ENCODE results near the gene NHS. TPM values are rescaled to one million over a fixed set of nuclear protein-coding genes. Genes with fewer than 3 reads are reported as not detected.

NHS gene
- total RNA-seq, 1 donor from 2014 or later, result 6.6 TPM

DNA sequence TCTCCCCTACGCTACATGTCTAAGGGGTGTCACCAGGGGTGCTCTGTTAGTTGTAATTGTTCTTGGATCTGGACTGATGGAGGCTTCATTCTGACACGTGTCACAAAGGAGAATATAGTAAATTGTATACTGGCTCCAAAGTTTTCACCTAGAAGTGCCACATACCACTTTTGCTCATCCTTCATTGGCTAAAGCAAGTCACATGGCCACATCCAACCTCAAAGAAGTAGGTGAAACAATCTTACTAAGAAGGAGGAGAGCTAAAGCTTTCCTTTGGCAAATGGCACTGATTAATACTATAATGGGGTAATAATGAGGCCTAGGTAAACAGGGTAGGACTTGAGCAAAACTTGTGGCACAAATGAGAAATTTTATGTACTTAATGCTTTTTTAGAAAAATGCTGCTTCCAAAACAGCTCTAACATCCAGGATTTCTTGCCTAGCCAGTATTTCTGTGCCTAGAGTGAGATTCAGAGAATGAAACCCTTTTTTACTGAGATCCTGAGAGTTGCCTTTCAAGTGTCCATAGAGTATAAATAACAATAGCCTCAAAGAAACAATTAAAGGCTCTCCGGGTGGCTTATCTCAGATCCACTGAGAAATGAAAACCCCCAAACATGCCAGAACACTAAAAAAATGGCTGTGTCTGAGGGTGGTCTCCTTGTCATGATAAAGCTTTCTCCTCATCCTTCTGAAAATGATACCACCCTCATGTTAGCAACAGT, 34.7 kb downstream of the NHS start:
- Histone ChIP-seq H3K4me3 (ENCODE audit: insufficient read depth, low read depth, low read length) (no peak overlapping the region), H2AFZ (ENCODE audit: low read depth, low read length) (no peak overlapping the region), H3K27ac (ENCODE audit: low read depth, low read length) (peak overlapping the region; percentile 2), H3K79me2 (ENCODE audit: insufficient read depth, low read length) (peaks cover 57% of the 10 kb centered on the region), H3K9ac (ENCODE audit: low read length) (no peak overlapping the region), H3K4me2 (ENCODE audit: low read length) (no peak overlapping the region), H4K20me1 (ENCODE audit: insufficient read depth, low read length) (no peaks in the 10 kb centered on the region), H3K9me3 (ENCODE audit: insufficient read depth, low read depth, low read length) (no peaks in the 10 kb centered on the region), H3K4me1 (ENCODE audit: insufficient read depth, low read length) (peaks cover 37% of the 10 kb centered on the region), H3K36me3 (ENCODE audit: insufficient read depth, low read length) (no peaks in the 10 kb centered on the region), H3K27me3 (ENCODE audit: insufficient read depth, low read length) (no peaks in the 10 kb centered on the region)
- H3K27ac Mint-ChIP-seq (ENCODE audit: unreplicated experiment), result no peak overlapping the region
- H3K27me3 Mint-ChIP-seq (ENCODE audit: low read depth, unreplicated experiment), result no peaks in the 10 kb centered on the region
- no peaks in the 10 kb centered on the region for H3K36me3 Mint-ChIP-seq (ENCODE audit: low read depth, unreplicated experiment)
- no peak overlapping the region for H3K4me3 Mint-ChIP-seq (ENCODE audit: unreplicated experiment)
- FAIRE-seq (no peak), DNase-seq (ENCODE audit: low read depth) (no peak)
- TF ChIP-seq, protein P1, sequence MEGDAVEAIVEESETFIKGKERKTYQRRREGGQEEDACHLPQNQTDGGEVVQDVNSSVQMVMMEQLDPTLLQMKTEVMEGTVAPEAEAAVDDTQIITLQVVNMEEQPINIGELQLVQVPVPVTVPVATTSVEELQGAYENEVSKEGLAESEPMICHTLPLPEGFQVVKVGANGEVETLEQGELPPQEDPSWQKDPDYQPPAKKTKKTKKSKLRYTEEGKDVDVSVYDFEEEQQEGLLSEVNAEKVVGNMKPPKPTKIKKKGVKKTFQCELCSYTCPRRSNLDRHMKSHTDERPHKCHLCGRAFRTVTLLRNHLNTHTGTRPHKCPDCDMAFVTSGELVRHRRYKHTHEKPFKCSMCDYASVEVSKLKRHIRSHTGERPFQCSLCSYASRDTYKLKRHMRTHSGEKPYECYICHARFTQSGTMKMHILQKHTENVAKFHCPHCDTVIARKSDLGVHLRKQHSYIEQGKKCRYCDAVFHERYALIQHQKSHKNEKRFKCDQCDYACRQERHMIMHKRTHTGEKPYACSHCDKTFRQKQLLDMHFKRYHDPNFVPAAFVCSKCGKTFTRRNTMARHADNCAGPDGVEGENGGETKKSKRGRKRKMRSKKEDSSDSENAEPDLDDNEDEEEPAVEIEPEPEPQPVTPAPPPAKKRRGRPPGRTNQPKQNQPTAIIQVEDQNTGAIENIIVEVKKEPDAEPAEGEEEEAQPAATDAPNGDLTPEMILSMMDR (IDR thresholded peaks at IDR 0.05; ENCODE audit: insufficient read depth, low read depth, low read length), result no peak
- TF ChIP-seq EZH2 (IDR thresholded peaks at IDR 0.05; ENCODE audit: insufficient read depth, low read length), result no peak
- H3K9me3 Mint-ChIP-seq (ENCODE audit: unreplicated experiment), result no peaks in the 10 kb centered on the region
- peaks cover 37% of the 10 kb centered on the region for H3K4me1 Mint-ChIP-seq (ENCODE audit: low read depth, unreplicated experiment)

GRCh38 chrX:17410651-17411050, 35.7 kb downstream of the NHS start:
- Histone ChIP-seq H4K20me1 (ENCODE audit: insufficient read depth, low read length) (no peaks in the 10 kb centered on the region), H3K4me3 (ENCODE audit: insufficient read depth, low read depth, low read length) (no peak overlapping the region), H3K4me1 (ENCODE audit: insufficient read depth, low read length) (peaks cover 39% of the 10 kb centered on the region), H3K9me3 (ENCODE audit: insufficient read depth, low read depth, low read length) (no peaks in the 10 kb centered on the region), H3K27me3 (ENCODE audit: insufficient read depth, low read length) (no peaks in the 10 kb centered on the region), H3K27ac (ENCODE audit: low read depth, low read length) (no peak overlapping the region), H2AFZ (ENCODE audit: low read depth, low read length) (no peak overlapping the region), H3K9ac (ENCODE audit: low read length) (no peak overlapping the region), H3K36me3 (ENCODE audit: insufficient read depth, low read length) (no peaks in the 10 kb centered on the region), H3K4me2 (ENCODE audit: low read length) (no peak overlapping the region), H3K79me2 (ENCODE audit: insufficient read depth, low read length) (peaks cover 56% of the 10 kb centered on the region)
- no peaks in the 10 kb centered on the region for H3K9me3 Mint-ChIP-seq (ENCODE audit: unreplicated experiment)
- H3K4me3 Mint-ChIP-seq (ENCODE audit: unreplicated experiment), result no peak overlapping the region
- DNase-seq (ENCODE audit: low read depth) (no peak), FAIRE-seq (no peak)
- peaks cover 37% of the 10 kb centered on the region for H3K4me1 Mint-ChIP-seq (ENCODE audit: low read depth, unreplicated experiment)
- TF ChIP-seq, protein P1 (IDR thresholded peaks at IDR 0.05; ENCODE audit: insufficient read depth, low read depth, low read length), result no peak
- TF ChIP-seq EZH2 (IDR thresholded peaks at IDR 0.05; ENCODE audit: insufficient read depth, low read length), result no peak
- no peak overlapping the region for H3K27ac Mint-ChIP-seq (ENCODE audit: unreplicated experiment)
- no peaks in the 10 kb centered on the region for H3K36me3 Mint-ChIP-seq (ENCODE audit: low read depth, unreplicated experiment)
- H3K27me3 Mint-ChIP-seq (ENCODE audit: low read depth, unreplicated experiment), result no peaks in the 10 kb centered on the region

DNA sequence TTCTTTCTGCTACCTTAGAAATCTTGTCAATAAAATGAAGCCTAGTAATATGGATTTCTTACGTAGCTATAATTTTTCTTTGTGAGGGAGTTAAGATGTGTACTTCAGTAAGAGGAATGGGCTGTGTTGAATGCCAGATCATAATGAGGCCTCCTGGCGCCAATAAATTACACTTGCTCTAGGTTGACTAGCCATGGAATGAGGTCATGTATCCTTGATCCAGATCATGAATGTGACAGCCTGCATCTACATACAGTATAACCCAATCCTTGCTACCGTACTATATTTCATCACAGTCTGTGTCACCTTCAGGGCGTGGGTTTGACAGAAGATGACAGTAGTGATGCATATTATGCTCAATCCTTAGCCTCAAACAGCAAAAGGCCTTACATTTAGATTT, 36.2 kb downstream of the NHS start:
- Histone ChIP-seq H3K9ac (ENCODE audit: low read length) (no peak overlapping the region), H4K20me1 (ENCODE audit: insufficient read depth, low read length) (no peaks in the 10 kb centered on the region), H3K4me1 (ENCODE audit: insufficient read depth, low read length) (peaks cover 43% of the 10 kb centered on the region), H3K36me3 (ENCODE audit: insufficient read depth, low read length) (no peaks in the 10 kb centered on the region), H3K79me2 (ENCODE audit: insufficient read depth, low read length) (peaks cover 54% of the 10 kb centered on the region), H3K4me2 (ENCODE audit: low read length) (no peak overlapping the region), H3K27ac (ENCODE audit: low read depth, low read length) (no peak overlapping the region), H2AFZ (ENCODE audit: low read depth, low read length) (no peak overlapping the region), H3K4me3 (ENCODE audit: insufficient read depth, low read depth, low read length) (no peak overlapping the region), H3K9me3 (ENCODE audit: insufficient read depth, low read depth, low read length) (no peaks in the 10 kb centered on the region), H3K27me3 (ENCODE audit: insufficient read depth, low read length) (no peaks in the 10 kb centered on the region)
- no peaks in the 10 kb centered on the region for H3K9me3 Mint-ChIP-seq (ENCODE audit: unreplicated experiment)
- peaks cover 39% of the 10 kb centered on the region for H3K4me1 Mint-ChIP-seq (ENCODE audit: low read depth, unreplicated experiment)
- no peaks in the 10 kb centered on the region for H3K36me3 Mint-ChIP-seq (ENCODE audit: low read depth, unreplicated experiment)
- H3K4me3 Mint-ChIP-seq (ENCODE audit: unreplicated experiment), result no peak overlapping the region
- DNase-seq (ENCODE audit: low read depth), result no peak
- H3K27me3 Mint-ChIP-seq (ENCODE audit: low read depth, unreplicated experiment), result no peaks in the 10 kb centered on the region
- H3K27ac Mint-ChIP-seq (ENCODE audit: unreplicated experiment), result no peak overlapping the region
- peak; percentile 91 for FAIRE-seq
- TF ChIP-seq EZH2 (IDR thresholded peaks at IDR 0.05; ENCODE audit: insufficient read depth, low read length), result no peak
- TF ChIP-seq, protein P1 (IDR thresholded peaks at IDR 0.05; ENCODE audit: insufficient read depth, low read depth, low read length), result no peak
